Measurements from ENCODE around the gene TMEM139.
"Not testable (repeated sequence)": the region's sequence is repeated elsewhere in the genome, so short reads cannot be mapped to it uniquely, and the experiment has no call there.

The TMEM139 gene

GRCh38 chr7:143282124-143282523 is 2.6 kb upstream of the TMEM139 start:
- Histone ChIP-seq H3K4me1 (ENCODE audit: control insufficient read depth, insufficient read depth, low read length) (peaks cover 18% of the 10 kb centered on the region), H3K9ac (ENCODE audit: low read depth, low read length) (no peak overlapping the region), H3K4me3 (ENCODE audit: low read depth, low read length) (no peak overlapping the region), H3K9me3 (ENCODE audit: control insufficient read depth, insufficient read depth, low read length) (no peaks in the 10 kb centered on the region), H3K36me3 (ENCODE audit: control insufficient read depth, insufficient read depth, low read length) (no peaks in the 10 kb centered on the region), H3K27me3 (ENCODE audit: control insufficient read depth, insufficient read depth, low read length) (peaks cover 39% of the 10 kb centered on the region)

- Histone ChIP-seq H3K9ac (ENCODE audit: low read depth, low read length) (no peak overlapping the region), H3K4me1 (ENCODE audit: control insufficient read depth, insufficient read depth, low read length) (peaks cover 18% of the 10 kb centered on the region)
These were observed 1.4 kb upstream of the TMEM139 start for GRCh38 chr7:143283381-143283780.

GRCh38 chr7:143285470-143285778 is 666 bp downstream of the TMEM139 start:
- H3K9me3 ChIP-seq (ENCODE audit: control insufficient read depth, insufficient read depth, low read length): no peaks in the 10 kb centered on the region

More at GRCh38 chr7:143283381-143283780, 1.4 kb upstream of the TMEM139 start:
- no peak overlapping the region for H3K4me3 ChIP-seq (ENCODE audit: low read depth, low read length)
- H3K27me3 ChIP-seq (ENCODE audit: control insufficient read depth, insufficient read depth, low read length): peaks cover 46% of the 10 kb centered on the region
- no peaks in the 10 kb centered on the region for H3K36me3 ChIP-seq (ENCODE audit: control insufficient read depth, insufficient read depth, low read length)
- H3K9me3 ChIP-seq (ENCODE audit: control insufficient read depth, insufficient read depth, low read length): no peaks in the 10 kb centered on the region

GRCh38 chr7:143285806-143286521 is 1.2 kb downstream of the TMEM139 start:
- Histone ChIP-seq H3K27me3 (ENCODE audit: control insufficient read depth, insufficient read depth, low read length) (peaks cover 36% of the 10 kb centered on the region), H3K4me3 (ENCODE audit: low read depth, low read length) (no peak overlapping the region), H3K9ac (ENCODE audit: low read depth, low read length) (no peak overlapping the region), H3K4me1 (ENCODE audit: control insufficient read depth, insufficient read depth, low read length) (peaks cover 21% of the 10 kb centered on the region), H3K36me3 (ENCODE audit: control insufficient read depth, insufficient read depth, low read length) (no peaks in the 10 kb centered on the region), H3K9me3 (ENCODE audit: control insufficient read depth, insufficient read depth, low read length) (no peaks in the 10 kb centered on the region)

More at GRCh38 chr7:143285470-143285778, 666 bp downstream of the TMEM139 start:
- Histone ChIP-seq H3K36me3 (ENCODE audit: control insufficient read depth, insufficient read depth, low read length) (no peaks in the 10 kb centered on the region), H3K4me1 (ENCODE audit: control insufficient read depth, insufficient read depth, low read length) (peaks cover 21% of the 10 kb centered on the region), H3K9ac (ENCODE audit: low read depth, low read length) (no peak overlapping the region), H3K27me3 (ENCODE audit: control insufficient read depth, insufficient read depth, low read length) (peaks cover 39% of the 10 kb centered on the region), H3K4me3 (ENCODE audit: low read depth, low read length) (peak overlapping the region; percentile 68)

GRCh38 chr7:143286522-143286890 is 1.7 kb downstream of the TMEM139 start:
- Histone ChIP-seq H3K4me3 (ENCODE audit: low read depth, low read length) (no peak overlapping the region), H3K4me1 (ENCODE audit: control insufficient read depth, insufficient read depth, low read length) (peaks cover 21% of the 10 kb centered on the region), H3K9ac (ENCODE audit: low read depth, low read length) (no peak overlapping the region), H3K27me3 (ENCODE audit: control insufficient read depth, insufficient read depth, low read length) (peaks cover 36% of the 10 kb centered on the region), H3K9me3 (ENCODE audit: control insufficient read depth, insufficient read depth, low read length) (no peaks in the 10 kb centered on the region), H3K36me3 (ENCODE audit: control insufficient read depth, insufficient read depth, low read length) (no peaks in the 10 kb centered on the region)

- H3K9ac ChIP-seq (ENCODE audit: low read depth, low read length): no peak overlapping the region
- H3K36me3 ChIP-seq (ENCODE audit: control insufficient read depth, insufficient read depth, low read length): peaks cover 7% of the 10 kb centered on the region
- peak overlapping the region; percentile 35 for H3K4me3 ChIP-seq (ENCODE audit: low read depth, low read length)
These were observed 2.7 kb downstream of the TMEM139 start for GRCh38 chr7:143287339-143287934.

GRCh38 chr7:143287935-143288826 is 3.4 kb downstream of the TMEM139 start, which contains the start of gene CASP2:
CASP2 (plus strand) TSS chr7:143288351; CDS start chr7:143288456, 105 bp downstream.
- Histone ChIP-seq H3K4me3 (ENCODE audit: low read depth, low read length) (peak within 1 kb of the TSS; percentile 90), H3K27me3 (ENCODE audit: control insufficient read depth, insufficient read depth, low read length) (peaks cover 36% of the 10 kb centered on the region), H3K4me1 (ENCODE audit: control insufficient read depth, insufficient read depth, low read length) (peaks cover 21% of the 10 kb centered on the region), H3K9ac (ENCODE audit: low read depth, low read length) (peak within 1 kb of the TSS; percentile 92), H3K36me3 (ENCODE audit: control insufficient read depth, insufficient read depth, low read length) (peaks cover 13% of the 10 kb centered on the region), H3K9me3 (ENCODE audit: control insufficient read depth, insufficient read depth, low read length) (no peaks in the 10 kb centered on the region)

More at GRCh38 chr7:143287339-143287934, 2.7 kb downstream of the TMEM139 start:
- Histone ChIP-seq H3K9me3 (ENCODE audit: control insufficient read depth, insufficient read depth, low read length) (no peaks in the 10 kb centered on the region), H3K27me3 (ENCODE audit: control insufficient read depth, insufficient read depth, low read length) (peaks cover 36% of the 10 kb centered on the region), H3K4me1 (ENCODE audit: control insufficient read depth, insufficient read depth, low read length) (peaks cover 21% of the 10 kb centered on the region)

GRCh38 chr7:143288836-143289235 is 4.1 kb downstream of the TMEM139 start:
- Histone ChIP-seq H3K36me3 (ENCODE audit: control insufficient read depth, insufficient read depth, low read length) (peaks cover 15% of the 10 kb centered on the region), H3K4me1 (ENCODE audit: control insufficient read depth, insufficient read depth, low read length) (peaks cover 15% of the 10 kb centered on the region), H3K9me3 (ENCODE audit: control insufficient read depth, insufficient read depth, low read length) (no peaks in the 10 kb centered on the region), H3K9ac (ENCODE audit: low read depth, low read length) (peak overlapping the region; percentile 92), H3K4me3 (ENCODE audit: low read depth, low read length) (peak overlapping the region; percentile 90), H3K27me3 (ENCODE audit: control insufficient read depth, insufficient read depth, low read length) (peaks cover 33% of the 10 kb centered on the region)

GRCh38 chr7:143289421-143289820 is 4.7 kb downstream of the TMEM139 start:
- peaks cover 9% of the 10 kb centered on the region for H3K4me1 ChIP-seq (ENCODE audit: control insufficient read depth, insufficient read depth, low read length)
- peaks cover 29% of the 10 kb centered on the region for H3K27me3 ChIP-seq (ENCODE audit: control insufficient read depth, insufficient read depth, low read length)
- H3K9ac ChIP-seq (ENCODE audit: low read depth, low read length): no peak overlapping the region
- peaks cover 21% of the 10 kb centered on the region for H3K36me3 ChIP-seq (ENCODE audit: control insufficient read depth, insufficient read depth, low read length)
- no peaks in the 10 kb centered on the region for H3K9me3 ChIP-seq (ENCODE audit: control insufficient read depth, insufficient read depth, low read length)
- H3K4me3 ChIP-seq (ENCODE audit: low read depth, low read length): peak overlapping the region; percentile 90

- not testable (repeated sequence) for H3K4me1 ChIP-seq (ENCODE audit: control insufficient read depth, insufficient read depth, low read length); H3K9me3 ChIP-seq (ENCODE audit: control insufficient read depth, insufficient read depth, low read length); H3K9ac ChIP-seq (ENCODE audit: low read depth, low read length)
- peaks cover 23% of the 10 kb centered on the region for H3K36me3 ChIP-seq (ENCODE audit: control insufficient read depth, insufficient read depth, low read length)
- peaks cover 29% of the 10 kb centered on the region for H3K27me3 ChIP-seq (ENCODE audit: control insufficient read depth, insufficient read depth, low read length)
- H3K4me3 ChIP-seq (ENCODE audit: low read depth, low read length): peak overlapping the region; percentile 90
These were observed 5.1 kb downstream of the TMEM139 start for GRCh38 chr7:143289888-143290287.

GRCh38 chr7:143290293-143290692 is 5.5 kb downstream of the TMEM139 start:
- Histone ChIP-seq H3K9me3 (ENCODE audit: control insufficient read depth, insufficient read depth, low read length) (no peaks in the 10 kb centered on the region), H3K36me3 (ENCODE audit: control insufficient read depth, insufficient read depth, low read length) (peaks cover 23% of the 10 kb centered on the region), H3K9ac (ENCODE audit: low read depth, low read length) (no peak overlapping the region), H3K27me3 (ENCODE audit: control insufficient read depth, insufficient read depth, low read length) (peaks cover 24% of the 10 kb centered on the region), H3K4me1 (ENCODE audit: control insufficient read depth, insufficient read depth, low read length) (peaks cover 5% of the 10 kb centered on the region), H3K4me3 (ENCODE audit: low read depth, low read length) (no peak overlapping the region)

Data from iPS-15b (cell line).